ENCODE data around the gene ANKRD44.

Gene ANKRD44

DNA sequence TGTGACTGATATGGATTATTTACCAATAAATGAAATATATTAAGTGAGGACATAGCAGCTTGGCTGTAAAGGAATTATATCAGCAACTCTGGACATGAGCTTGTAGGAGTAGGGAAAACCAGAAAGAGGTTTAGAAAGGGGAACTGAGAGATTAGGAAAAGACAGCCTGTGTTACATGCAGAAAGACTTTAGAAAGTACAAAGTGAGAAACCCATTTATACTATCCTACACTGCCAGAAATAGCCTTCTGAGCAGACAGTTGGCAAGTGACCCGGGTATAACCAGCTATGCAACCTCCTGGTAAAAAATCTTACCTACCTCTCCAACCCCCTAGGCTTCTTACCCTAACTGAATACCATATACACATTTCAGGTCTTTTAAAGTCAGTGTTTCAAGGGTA lies 134.1 kb downstream of the ANKRD44 start:
- TF ChIP-seq, protein P1, sequence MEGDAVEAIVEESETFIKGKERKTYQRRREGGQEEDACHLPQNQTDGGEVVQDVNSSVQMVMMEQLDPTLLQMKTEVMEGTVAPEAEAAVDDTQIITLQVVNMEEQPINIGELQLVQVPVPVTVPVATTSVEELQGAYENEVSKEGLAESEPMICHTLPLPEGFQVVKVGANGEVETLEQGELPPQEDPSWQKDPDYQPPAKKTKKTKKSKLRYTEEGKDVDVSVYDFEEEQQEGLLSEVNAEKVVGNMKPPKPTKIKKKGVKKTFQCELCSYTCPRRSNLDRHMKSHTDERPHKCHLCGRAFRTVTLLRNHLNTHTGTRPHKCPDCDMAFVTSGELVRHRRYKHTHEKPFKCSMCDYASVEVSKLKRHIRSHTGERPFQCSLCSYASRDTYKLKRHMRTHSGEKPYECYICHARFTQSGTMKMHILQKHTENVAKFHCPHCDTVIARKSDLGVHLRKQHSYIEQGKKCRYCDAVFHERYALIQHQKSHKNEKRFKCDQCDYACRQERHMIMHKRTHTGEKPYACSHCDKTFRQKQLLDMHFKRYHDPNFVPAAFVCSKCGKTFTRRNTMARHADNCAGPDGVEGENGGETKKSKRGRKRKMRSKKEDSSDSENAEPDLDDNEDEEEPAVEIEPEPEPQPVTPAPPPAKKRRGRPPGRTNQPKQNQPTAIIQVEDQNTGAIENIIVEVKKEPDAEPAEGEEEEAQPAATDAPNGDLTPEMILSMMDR (IDR thresholded peaks at IDR 0.05; ENCODE audit: low read depth, low read length, missing control alignments), result no peak
- H3K4me3 ChIP-seq (replicated peaks; ENCODE audit: low read depth, low read length), result no peak overlapping the region
- DNase-seq (ENCODE audit: extremely low read depth, low read depth), result no peak

DNA sequence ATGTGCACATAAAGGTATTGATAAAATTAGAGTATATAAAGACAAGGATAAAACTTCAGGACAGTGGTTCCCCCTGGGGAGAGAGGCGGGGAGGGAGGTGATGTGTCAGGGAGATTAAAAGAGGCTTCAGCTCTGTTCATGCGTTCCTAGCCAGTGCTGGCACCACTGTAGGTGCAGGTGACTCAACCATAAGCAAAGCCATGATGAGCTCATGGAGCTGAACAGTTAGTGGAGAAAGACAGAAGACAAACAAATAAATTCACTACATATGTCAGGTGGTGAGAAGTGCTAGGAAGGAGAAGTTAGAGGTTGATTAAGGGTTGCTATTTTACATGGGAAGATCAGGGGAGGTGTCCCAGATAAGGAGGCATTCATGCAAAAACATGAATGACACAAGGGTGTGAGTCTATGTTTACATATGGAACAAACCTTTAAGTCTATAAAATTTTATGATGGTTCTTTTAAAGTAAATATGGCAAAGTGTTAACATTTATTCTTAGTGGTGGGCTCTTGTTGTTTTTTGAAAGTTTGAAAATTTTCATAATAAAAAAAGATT lies 136.0 kb downstream of the ANKRD44 start:
- TF ChIP-seq, protein P1 (IDR thresholded peaks at IDR 0.05; ENCODE audit: low read depth, low read length, missing control alignments), result no peak
- DNase-seq (ENCODE audit: extremely low read depth, low read depth), result no peak
- no peak overlapping the region for H3K4me3 ChIP-seq (replicated peaks; ENCODE audit: low read depth, low read length)

DNA sequence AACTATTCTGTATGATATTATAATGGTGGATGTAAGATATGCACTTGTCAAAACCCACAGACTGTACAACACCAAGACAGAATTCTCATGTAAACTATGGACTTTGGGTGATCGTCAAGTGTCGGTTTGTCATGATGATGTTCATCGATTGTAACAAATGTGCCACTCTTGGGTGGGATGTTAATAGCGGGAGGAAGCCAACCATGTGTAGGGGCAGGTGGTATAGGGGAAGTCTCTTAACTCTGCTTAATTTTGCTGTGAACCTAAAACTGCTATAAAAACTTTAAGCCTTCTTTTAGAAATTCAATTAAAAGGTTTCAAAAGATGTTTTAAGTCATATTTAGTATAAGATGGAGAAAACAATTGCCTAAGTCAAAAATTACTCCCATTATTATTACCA lies 139.0 kb downstream of the ANKRD44 start:
- DNase-seq (ENCODE audit: extremely low read depth, low read depth), result no peak
- TF ChIP-seq, protein P1 (IDR thresholded peaks at IDR 0.05; ENCODE audit: low read depth, low read length, missing control alignments), result no peak
- no peak overlapping the region for H3K4me3 ChIP-seq (replicated peaks; ENCODE audit: low read depth, low read length)

DNA sequence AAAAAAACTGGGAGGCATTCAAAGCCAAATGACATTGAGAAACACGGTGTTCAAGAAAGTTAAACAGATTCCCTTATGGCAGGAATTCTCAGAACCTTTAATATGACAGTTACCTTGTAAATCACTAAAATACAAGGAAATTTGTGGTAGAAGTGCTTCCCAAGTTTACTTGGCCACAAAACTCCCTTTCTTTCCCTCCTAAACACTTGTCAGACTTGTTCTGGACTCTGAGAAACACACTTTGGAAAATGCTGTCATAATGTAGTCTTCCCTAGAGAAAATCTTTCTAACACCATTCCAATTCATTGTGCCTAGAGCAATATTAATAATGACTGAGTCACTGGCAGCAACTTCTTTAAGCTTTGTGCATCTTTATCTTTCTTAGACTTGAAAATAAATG lies 140.4 kb downstream of the ANKRD44 start:
- TF ChIP-seq, protein P1 (IDR thresholded peaks at IDR 0.05; ENCODE audit: low read depth, low read length, missing control alignments), result no peak
- no peak overlapping the region for H3K4me3 ChIP-seq (replicated peaks; ENCODE audit: low read depth, low read length)
- DNase-seq (ENCODE audit: extremely low read depth, low read depth), result no peak

DNA sequence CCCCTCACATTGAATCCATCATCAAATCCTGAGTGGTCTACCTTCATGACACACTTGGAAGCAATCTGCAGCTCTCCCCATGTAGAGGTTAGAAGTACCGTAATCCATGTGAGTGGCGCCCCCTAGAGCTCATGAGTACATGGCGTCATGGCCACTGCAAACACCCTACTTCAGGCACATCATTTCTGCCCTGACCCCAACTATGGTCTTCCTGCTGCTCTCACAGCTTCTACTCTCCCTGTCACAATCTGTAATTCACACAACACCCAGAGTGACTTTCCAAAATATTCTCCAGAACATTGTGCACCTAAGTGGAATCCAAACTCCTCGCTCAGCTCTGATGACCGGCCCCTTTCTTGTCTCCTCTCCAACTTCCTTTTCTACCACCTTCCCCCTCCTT lies 141.9 kb downstream of the ANKRD44 start:
- TF ChIP-seq, protein P1 (IDR thresholded peaks at IDR 0.05; ENCODE audit: low read depth, low read length, missing control alignments), result peak; percentile 70
- no peak for DNase-seq (ENCODE audit: extremely low read depth, low read depth)
- no peak overlapping the region for H3K4me3 ChIP-seq (replicated peaks; ENCODE audit: low read depth, low read length)

DNA sequence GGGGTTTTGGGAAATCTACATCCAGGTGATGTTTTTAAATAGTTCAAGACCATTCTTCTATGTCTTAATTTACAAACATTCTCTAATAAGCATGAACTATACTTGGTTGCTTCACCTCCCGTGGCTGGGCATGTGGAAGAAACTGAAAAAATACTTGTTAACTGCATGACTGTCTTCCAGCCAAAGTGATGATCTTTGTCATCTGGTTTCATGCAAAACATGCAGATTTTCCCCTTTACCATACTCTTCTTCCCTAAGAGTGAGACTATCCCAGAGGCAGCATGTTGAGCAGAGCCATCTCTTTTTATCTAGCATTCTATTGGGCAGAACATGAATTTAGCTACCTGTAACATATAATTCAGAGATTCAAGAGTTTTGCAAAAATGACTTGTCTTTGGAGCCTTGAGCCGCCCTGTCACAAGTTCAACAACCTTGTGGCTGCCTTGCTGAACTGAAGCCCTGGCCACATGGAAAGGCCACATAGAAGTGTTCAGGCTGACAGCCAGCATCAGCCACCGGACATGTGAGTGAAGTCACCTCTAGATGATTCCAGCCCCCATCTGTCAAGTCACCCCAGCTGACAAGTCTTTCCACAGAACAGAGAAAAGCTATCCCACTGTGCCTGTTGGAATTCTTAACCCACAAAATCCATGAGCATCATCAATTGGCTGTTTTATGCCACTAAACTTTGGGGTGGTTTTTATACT lies 142.8 kb downstream of the ANKRD44 start:
- TF ChIP-seq, protein P1 (IDR thresholded peaks at IDR 0.05; ENCODE audit: low read depth, low read length, missing control alignments), result no peak
- no peak for DNase-seq (ENCODE audit: extremely low read depth, low read depth)
- no peak overlapping the region for H3K4me3 ChIP-seq (replicated peaks; ENCODE audit: low read depth, low read length)

All from HFF-Myc (cell line).